Common myeloid progenitor, CD34-positive (primary cell): ENCODE data around the gene KIAA1191.

Source experiments
- CTCF ChIA-PET: fragments of 350-600 bp; sonication (Branson Sonifier 250); formaldehyde crosslinking; loops from one replicate; lab custom pipeline; 2021; ENCODE audit warnings: antibody characterized with exemption; lab: Charles Lee
- POLR2A ChIA-PET: fragments of 350-600 bp; sonication (Branson Sonifier 250); formaldehyde crosslinking; loops from one replicate; lab custom pipeline; 2021; ENCODE audit warnings: antibody characterized with exemption; lab: Charles Lee
- DNase-seq, 3 donors: peaks; one replicate each; pipeline versions ENCODE4 v3.0.0 to v3.0.0-alpha.2; 2013
- H3K27ac ChIP-seq, 2 experiments: 1 replicate in 1 of 2; 2 replicates in 1 of 2; pipeline ENCODE4 v1.7.0; 2013; ENCODE audit warnings: inconsistent platforms in 2 of 2, low read length in 2 of 2, mild to moderate bottlenecking in 2 of 2, low read depth in 1 of 2, moderate library complexity in 1 of 2; ENCODE audit not compliant: severe bottlenecking in 2 of 2, insufficient read depth in 1 of 2, poor library complexity in 1 of 2
- H3K27me3 ChIP-seq, 5 experiments: replicated peaks in 2 of 5; 1 replicate in 3 of 5; 2 replicates in 2 of 5; pipeline versions ENCODE4 v1.6.1 to v1.7.0; 2013; ENCODE audit warnings: low read length in 4 of 5, mild to moderate bottlenecking in 2 of 5, moderate library complexity in 2 of 5, inconsistent platforms in 1 of 5; ENCODE audit not compliant: insufficient read depth in 5 of 5, control insufficient read depth in 4 of 5
- H3K36me3 ChIP-seq, 4 experiments: 1 replicate in 2 of 4; 2 replicates in 2 of 4; pipeline versions ENCODE4 v1.6.1 to v1.7.0; 2013; ENCODE audit warnings: low read length in 3 of 4, control low read depth in 1 of 4, mild to moderate bottlenecking in 1 of 4; ENCODE audit not compliant: control insufficient read depth in 4 of 4, insufficient read depth in 4 of 4
- H3K4me1 ChIP-seq, 4 experiments: 1 replicate in 3 of 4; 2 replicates in 1 of 4; pipeline versions ENCODE4 v1.6.1 to v1.7.1; 2013; ENCODE audit warnings: low read length in 3 of 4, mild to moderate bottlenecking in 3 of 4, control low read depth in 1 of 4, inconsistent platforms in 1 of 4, moderate library complexity in 1 of 4; ENCODE audit not compliant: control insufficient read depth in 4 of 4, insufficient read depth in 4 of 4; ENCODE audit errors: control extremely low read depth in 1 of 4
- H3K4me3 ChIP-seq, 7 experiments: 1 replicate in 4 of 7; 2 replicates in 3 of 7; pipeline versions ENCODE4 v1.5.1 to v1.7.0; 2013; ENCODE audit warnings: mild to moderate bottlenecking in 7 of 7, low read length in 6 of 7, moderate library complexity in 6 of 7, inconsistent platforms in 2 of 7, low read depth in 2 of 7, control low read depth in 1 of 7; ENCODE audit not compliant: insufficient read depth in 4 of 7, control insufficient read depth in 1 of 7; ENCODE audit errors: extremely low read depth in 1 of 7
- H3K9me3 ChIP-seq, 5 experiments: 1 replicate in 4 of 5; 2 replicates in 1 of 5; pipeline versions ENCODE4 v1.6.1 to v1.7.1; 2013; ENCODE audit warnings: low read length in 4 of 5, mild to moderate bottlenecking in 2 of 5, inconsistent platforms in 1 of 5, low read depth in 1 of 5, moderate library complexity in 1 of 5; ENCODE audit not compliant: control insufficient read depth in 4 of 5, insufficient read depth in 2 of 5; ENCODE audit errors: control extremely low read depth in 1 of 5
- WGBS: methylation state at CpG from one replicate; pipeline ENCODE4 v1.1.5; 2013; ENCODE audit not compliant: insufficient coverage; 5-methylcytosine and 5-hydroxymethylcytosine counted together

The KIAA1191 gene

GRCh38 chr5:176355400-176356178, 6.0 kb downstream of the KIAA1191 start:
- WGBS: 97% methylated on average over 15 of the region's 16 CpGs
- H3K27ac ChIP-seq: no peak overlapping the region
- no peaks in the 10 kb centered on the region for H3K9me3 ChIP-seq
- DNase-seq: no peak
- ChIA-PET CTCF (interaction anchor here (1.7 kb wide), 1 partner anchor 28 kb away, joined by 4 read pairs; no protein-coding TSS in a partner anchor), POLR2A (no interaction called here)
- H3K4me3 ChIP-seq: no peak overlapping the region
- H3K27me3 ChIP-seq: no peaks in the 10 kb centered on the region
- peaks cover 20 to 74% (median 61%) of the 10 kb centered on the region in 4 experiments for H3K36me3 ChIP-seq
- H3K4me1 ChIP-seq: peaks cover 0 to 5% (median 3%) of the 10 kb centered on the region in 4 experiments

GRCh38 chr5:176353533-176353932, 8.0 kb downstream of the KIAA1191 start:
- peaks cover 22 to 91% (median 77%) of the 10 kb centered on the region in 4 experiments for H3K36me3 ChIP-seq
- CTCF ChIA-PET: no interaction called here
- POLR2A ChIA-PET: no interaction called here
- H3K4me3 ChIP-seq: no peak overlapping the region
- WGBS: 100% methylated on average over 3 of the region's 4 CpGs
- no peaks in the 10 kb centered on the region for H3K4me1 ChIP-seq
- H3K27me3 ChIP-seq: no peaks in the 10 kb centered on the region
- DNase-seq: no peak
- H3K27ac ChIP-seq: no peak overlapping the region
- no peaks in the 10 kb centered on the region for H3K9me3 ChIP-seq

GRCh38 chr5:176352116-176352878, 9.3 kb downstream of the KIAA1191 start:
- H3K36me3 ChIP-seq: peaks cover 21 to 93% (median 80%) of the 10 kb centered on the region in 4 experiments
- no peaks in the 10 kb centered on the region for H3K9me3 ChIP-seq
- no peak overlapping the region for H3K4me3 ChIP-seq
- CTCF ChIA-PET: interaction anchor here (1.2 to 1.6 kb wide), 2 partner anchors 8 to 12 kb away, joined by 4 read pairs; no protein-coding TSS in a partner anchor
- no peak overlapping the region for H3K27ac ChIP-seq
- POLR2A ChIA-PET: interaction anchor here (0.7 kb wide), 1 partner anchor 9 kb away, joined by 4 read pairs; no protein-coding TSS in a partner anchor
- no peak for DNase-seq
- no peaks in the 10 kb centered on the region for H3K27me3 ChIP-seq
- no peaks in the 10 kb centered on the region for H3K4me1 ChIP-seq
- WGBS: 98% methylated on average over 4 of the region's 5 CpGs

GRCh38 chr5:176350416-176350815, 11.1 kb downstream of the KIAA1191 start:
- H3K27me3 ChIP-seq: no peaks in the 10 kb centered on the region
- no peaks in the 10 kb centered on the region for H3K4me1 ChIP-seq
- DNase-seq: no peak
- H3K9me3 ChIP-seq: no peaks in the 10 kb centered on the region
- CTCF ChIA-PET: interaction anchor here (0.7 kb wide), 1 partner anchor 8 kb away, joined by 3 read pairs; no protein-coding TSS in a partner anchor
- H3K27ac ChIP-seq: no peak overlapping the region
- H3K36me3 ChIP-seq: peaks cover 14 to 90% (median 77%) of the 10 kb centered on the region in 4 experiments
- POLR2A ChIA-PET: no interaction called here
- H3K4me3 ChIP-seq: no peak overlapping the region
- 100% methylated on average over 1 of the region's 8 CpGs for WGBS

- H3K36me3 ChIP-seq: peaks cover 8 to 50% (median 33%) of the 10 kb centered on the region in 4 experiments
- ChIA-PET POLR2A (interaction anchor here (1.0 kb wide), 1 partner anchor 9 kb away, joined by 4 read pairs; no protein-coding TSS in a partner anchor), CTCF (no interaction called here)
Measured at GRCh38 chr5:176342766-176343458, 18.7 kb downstream of the KIAA1191 start.

GRCh38 chr5:176342158-176342483, 19.4 kb downstream of the KIAA1191 start:
- H3K4me3 ChIP-seq: no peak overlapping the region
- no peak overlapping the region for H3K27ac ChIP-seq
- no peaks in the 10 kb centered on the region for H3K27me3 ChIP-seq
- no CpG with 5 or more reads among the region's 1 CpG for WGBS
- H3K4me1 ChIP-seq: no peaks in the 10 kb centered on the region
- ChIA-PET POLR2A (no interaction called here), CTCF (interaction anchor here (0.6 kb wide), 1 partner anchor 8 kb away, joined by 3 read pairs; no protein-coding TSS in a partner anchor)
- peaks cover 8 to 49% (median 29%) of the 10 kb centered on the region in 4 experiments for H3K36me3 ChIP-seq
- no peaks in the 10 kb centered on the region for H3K9me3 ChIP-seq
- DNase-seq: no peak

More at GRCh38 chr5:176342766-176343458, 18.7 kb downstream of the KIAA1191 start:
- H3K27me3 ChIP-seq: no peaks in the 10 kb centered on the region
- no peaks in the 10 kb centered on the region for H3K9me3 ChIP-seq
- DNase-seq: no peak
- WGBS: no CpG with 5 or more reads among the region's 2 CpGs
- no peaks in the 10 kb centered on the region for H3K4me1 ChIP-seq
- H3K27ac ChIP-seq: no peak overlapping the region
- no peak overlapping the region for H3K4me3 ChIP-seq
